SU-DHL-6 (cell line): Measurements from ENCODE around the gene PIP4P1.

ENCODE experiments used
- H2AFZ ChIP-seq: fragments of 200-600 bp; sonication (generic); 2 replicates; pipeline ENCODE4 v1.6.1; 2014; ENCODE audit warnings: low read depth, mild to moderate bottlenecking, moderate library complexity, mixed read lengths, antibody characterized with exemption, low read length; ENCODE audit not compliant: severe bottlenecking
- H3F3A ChIP-seq: fragments of 200-600 bp; shearing (Covaris generic); 2 replicates; pipeline ENCODE4 v1.6.0; 2016; ENCODE audit warnings: antibody characterized with exemption, mild to moderate bottlenecking; ENCODE audit not compliant: insufficient read depth
- H3K27ac ChIP-seq: fragments of 200-600 bp; sonication (generic); 2 replicates; pipeline ENCODE4 v1.5.1; 2016; ENCODE audit warnings: low read depth, mild to moderate bottlenecking, low read length, moderate library complexity, mixed read lengths
- H3K27me3 ChIP-seq: fragments of 200-600 bp; sonication (generic), shearing (Covaris generic); 2 replicates; pipeline ENCODE4 v1.6.0; 2014; ENCODE audit warnings: mild to moderate bottlenecking, low read length
- H3K36me3 ChIP-seq: fragments of 200-600 bp; sonication (generic); 2 replicates; pipeline ENCODE4 v1.6.1; 2014; ENCODE audit warnings: mild to moderate bottlenecking, low read length, mixed read lengths
- H3K4me2 ChIP-seq: fragments of 300-600, 200-600 bp; shearing (Covaris generic), sonication (generic); 2 replicates; pipeline ENCODE4 v1.6.0; 2014; ENCODE audit warnings: low read length, low read depth, mild to moderate bottlenecking; ENCODE audit not compliant: poor library complexity, severe bottlenecking
- H3K4me3 ChIP-seq: fragments of 200-600 bp; sonication (generic); 2 replicates; pipeline ENCODE4 v1.5.1; 2014; ENCODE audit warnings: antibody characterized with exemption, low read length, mild to moderate bottlenecking, mixed read lengths; ENCODE audit not compliant: insufficient read depth, poor library complexity, severe bottlenecking
- H3K79me2 ChIP-seq: fragments of 200-600 bp; sonication (generic); 2 replicates; pipeline ENCODE4 v1.6.1; 2014; ENCODE audit warnings: mild to moderate bottlenecking, low read length, moderate library complexity; ENCODE audit not compliant: insufficient read depth
- H3K9ac ChIP-seq: fragments of 200-600 bp; sonication (generic); 2 replicates; pipeline ENCODE4 v1.7.0; 2014; ENCODE audit warnings: mild to moderate bottlenecking, low read length
- H3K9me2 ChIP-seq: fragments of 200-600 bp; sonication (generic); replicated peaks from 2 replicates; pipeline ENCODE4 v1.6.1; 2014; ENCODE audit warnings: low read length; ENCODE audit not compliant: insufficient read depth
- H3K9me3 ChIP-seq: fragments of 200-600 bp; sonication (generic); 2 replicates; pipeline ENCODE4 v1.6.1; 2014; ENCODE audit warnings: low read length, mixed read lengths; ENCODE audit not compliant: insufficient read depth
- H4K20me1 ChIP-seq: fragments of 200-600 bp; sonication (generic); 2 replicates; pipeline ENCODE4 v1.6.1; 2014; ENCODE audit warnings: low read depth, mild to moderate bottlenecking, antibody characterized with exemption, low read length, moderate library complexity, mixed read lengths
- EZH2phosphoT487 ChIP-seq: fragments of 200-600 bp; sonication (generic), shearing (Covaris generic); conservative IDR thresholded peaks from 2 replicates; pipeline ENCODE4 v1.6.1; 2018; ENCODE audit warnings: mild to moderate bottlenecking, antibody characterized with exemption, low read length, moderate library complexity, mixed read lengths
- TF ChIP-seq, protein P1 (sequence below): fragments of 200-600 bp; sonication (generic); IDR thresholded peaks from one replicate; pipeline ENCODE4 v1.5.1; 2017; ENCODE audit warnings: antibody characterized with exemption, mild to moderate bottlenecking, low read length, moderate library complexity; ENCODE audit not compliant: insufficient read depth, poor library complexity, severe bottlenecking

The PIP4P1 gene

DNA sequence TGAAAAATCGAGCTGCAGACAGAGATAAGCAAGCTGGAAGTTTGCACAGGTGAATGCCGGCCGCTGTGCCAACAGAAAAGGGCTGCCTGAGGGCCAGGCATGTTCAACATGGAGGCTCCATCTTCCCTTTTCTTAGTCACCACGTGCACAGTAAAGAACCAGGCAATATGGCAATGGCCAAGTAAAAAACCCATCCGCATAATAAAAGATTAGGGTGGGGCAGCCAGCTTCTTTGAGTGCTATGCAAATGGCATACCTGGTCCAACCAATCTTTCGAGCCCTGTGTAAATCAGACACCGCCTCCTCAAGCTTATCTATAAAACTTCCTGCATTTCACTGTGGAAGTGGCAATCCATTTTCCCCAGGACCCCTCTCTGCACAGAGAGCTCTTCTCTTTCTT is 24.7 kb upstream of the PIP4P1 start:
- Histone ChIP-seq H3K27ac (no peak overlapping the region), H3K9me3 (no peaks in the 10 kb centered on the region), H3K27me3 (no peaks in the 10 kb centered on the region), H3K4me3 (no peak overlapping the region), H3K4me2 (no peak overlapping the region), H3F3A (no peaks in the 10 kb centered on the region), H3K79me2 (no peaks in the 10 kb centered on the region), H3K9ac (no peak overlapping the region), H2AFZ (no peak overlapping the region), H3K36me3 (no peaks in the 10 kb centered on the region), H4K20me1 (no peaks in the 10 kb centered on the region), H3K9me2 (no peaks in the 10 kb centered on the region)
- TF ChIP-seq, protein P1, sequence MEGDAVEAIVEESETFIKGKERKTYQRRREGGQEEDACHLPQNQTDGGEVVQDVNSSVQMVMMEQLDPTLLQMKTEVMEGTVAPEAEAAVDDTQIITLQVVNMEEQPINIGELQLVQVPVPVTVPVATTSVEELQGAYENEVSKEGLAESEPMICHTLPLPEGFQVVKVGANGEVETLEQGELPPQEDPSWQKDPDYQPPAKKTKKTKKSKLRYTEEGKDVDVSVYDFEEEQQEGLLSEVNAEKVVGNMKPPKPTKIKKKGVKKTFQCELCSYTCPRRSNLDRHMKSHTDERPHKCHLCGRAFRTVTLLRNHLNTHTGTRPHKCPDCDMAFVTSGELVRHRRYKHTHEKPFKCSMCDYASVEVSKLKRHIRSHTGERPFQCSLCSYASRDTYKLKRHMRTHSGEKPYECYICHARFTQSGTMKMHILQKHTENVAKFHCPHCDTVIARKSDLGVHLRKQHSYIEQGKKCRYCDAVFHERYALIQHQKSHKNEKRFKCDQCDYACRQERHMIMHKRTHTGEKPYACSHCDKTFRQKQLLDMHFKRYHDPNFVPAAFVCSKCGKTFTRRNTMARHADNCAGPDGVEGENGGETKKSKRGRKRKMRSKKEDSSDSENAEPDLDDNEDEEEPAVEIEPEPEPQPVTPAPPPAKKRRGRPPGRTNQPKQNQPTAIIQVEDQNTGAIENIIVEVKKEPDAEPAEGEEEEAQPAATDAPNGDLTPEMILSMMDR: no peak
- no peak for TF ChIP-seq EZH2phosphoT487

DNA sequence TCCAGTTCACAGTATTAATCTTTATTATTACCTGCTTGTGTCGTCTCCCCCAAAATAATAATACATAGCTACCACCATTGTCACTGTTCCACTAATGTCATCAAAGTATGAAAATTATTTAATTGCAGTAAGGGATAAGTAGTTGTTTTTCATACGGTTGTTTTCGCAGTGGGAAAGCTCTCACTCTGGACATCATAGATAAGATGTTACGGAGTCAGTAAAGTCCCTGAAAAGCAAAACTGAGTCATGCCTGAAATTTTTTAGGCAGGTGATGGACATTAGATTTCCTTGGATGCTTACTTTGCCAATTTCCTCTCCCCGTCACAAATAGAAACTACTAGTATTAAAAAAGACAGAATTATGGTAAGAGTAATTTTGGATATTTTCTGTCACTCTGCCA is 21.1 kb upstream of the PIP4P1 start:
- Histone ChIP-seq H3K27ac (no peak overlapping the region), H3K79me2 (no peaks in the 10 kb centered on the region), H2AFZ (no peak overlapping the region), H3K36me3 (peaks cover 13% of the 10 kb centered on the region; the same call in 1 of the 2 replicates), H3K27me3 (no peaks in the 10 kb centered on the region), H3F3A (no peaks in the 10 kb centered on the region; the same call in 1 of the 2 replicates), H3K9me2 (no peaks in the 10 kb centered on the region), H3K4me3 (no peak overlapping the region), H3K4me2 (no peak overlapping the region), H3K9ac (no peak overlapping the region), H3K9me3 (no peaks in the 10 kb centered on the region), H4K20me1 (no peaks in the 10 kb centered on the region)
- TF ChIP-seq EZH2phosphoT487: no peak
- TF ChIP-seq, protein P1: no peak

DNA sequence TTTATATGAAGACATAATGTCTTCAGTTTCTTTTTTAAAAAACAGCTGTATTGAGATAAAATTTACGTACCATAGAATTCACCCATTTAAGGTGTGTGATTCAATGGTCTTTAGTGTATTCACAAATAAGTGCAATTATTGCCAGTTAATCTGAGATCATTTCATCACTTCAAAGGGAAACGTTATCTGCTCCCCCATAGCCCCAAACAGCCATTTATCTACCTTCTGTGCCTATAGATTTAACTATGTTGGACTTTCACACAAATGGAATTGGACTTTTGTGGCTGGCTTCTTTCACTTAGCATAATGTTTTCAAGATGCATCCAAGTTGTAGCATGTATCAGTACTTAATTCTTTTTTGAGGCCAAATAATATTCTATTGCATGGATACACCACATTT is 17.7 kb upstream of the PIP4P1 start:
- no peak overlapping the region for H3K4me2 ChIP-seq
- H3K9ac ChIP-seq: no peak overlapping the region
- no peaks in the 10 kb centered on the region for H3K79me2 ChIP-seq
- no peaks in the 10 kb centered on the region for H3K9me3 ChIP-seq
- H4K20me1 ChIP-seq: no peaks in the 10 kb centered on the region
- H3K36me3 ChIP-seq: peaks cover 23% of the 10 kb centered on the region; the same call in 1 of the 2 replicates
- H3K27ac ChIP-seq: no peak overlapping the region
- H3K27me3 ChIP-seq: no peaks in the 10 kb centered on the region
- no peaks in the 10 kb centered on the region for H3K9me2 ChIP-seq
- H3F3A ChIP-seq: no peaks in the 10 kb centered on the region; the same call in 1 of the 2 replicates
- H2AFZ ChIP-seq: no peak overlapping the region
- no peak overlapping the region for H3K4me3 ChIP-seq
- TF ChIP-seq EZH2phosphoT487: no peak
- TF ChIP-seq, protein P1: no peak
